Sigmoid colon (tissue), 7 donors: ENCODE results near the gene CCNF. TPM values are rescaled to one million over a fixed set of nuclear protein-coding genes. Genes with fewer than 3 reads are reported as not detected.

ENCODE experiments used
- DNase-seq: peaks from one replicate; pipeline ENCODE4 v3.0.0-alpha.2; 2019
- H3K27ac ChIP-seq, 4 donors: fragments of 200-600 bp; sonication (generic); one replicate each; pipeline ENCODE4 v1.5.1; 2016 to 2019; ENCODE audit warnings: mild to moderate bottlenecking in 1 of 4
- H3K27me3 ChIP-seq, 3 donors: fragments of 200-600 bp; sonication (generic); one replicate each; pipeline ENCODE4 v1.5.1; 2019; ENCODE audit warnings: mild to moderate bottlenecking in 1 of 3
- H3K36me3 ChIP-seq, 4 donors: fragments of 200-600 bp; sonication (generic); one replicate each; pipeline ENCODE4 v1.5.1; 2016 to 2019
- H3K4me1 ChIP-seq, 4 donors: fragments of 200-600 bp; sonication (generic); one replicate each; pipeline ENCODE4 v1.5.1; 2017 to 2019
- H3K4me3 ChIP-seq, 4 donors: fragments of 200-600 bp; sonication (generic); one replicate each; pipeline ENCODE4 v1.5.1; 2017 to 2019; ENCODE audit warnings: mild to moderate bottlenecking in 2 of 4, moderate library complexity in 1 of 4
- H3K9me3 ChIP-seq, 4 donors: fragments of 200-600 bp in 3 of 4; sonication (generic) in 3 of 4; one replicate each; pipeline versions ENCODE4 v1.5.1 to v1.6.1; 2013 to 2019
- EP300 ChIP-seq, 4 donors: sonication (generic); formaldehyde crosslinking; IDR thresholded peaks; one replicate each; pipeline ENCODE4 v1.6.1; 2017; ENCODE audit warnings: antibody characterized with exemption in 4 of 4
- POLR2A ChIP-seq, 2 donors: fragments of 450-650 bp; IDR thresholded peaks; one replicate each; pipeline ENCODE4 v1.6.1; 2016; ENCODE audit warnings: antibody characterized with exemption in 2 of 2, mild to moderate bottlenecking in 2 of 2, moderate library complexity in 2 of 2
- POLR2AphosphoS5 ChIP-seq, 4 donors: sonication (generic); formaldehyde crosslinking; IDR thresholded peaks; one replicate each; pipeline ENCODE4 v1.6.1; 2017; ENCODE audit warnings: antibody characterized with exemption in 4 of 4
- WGBS, 2 donors: extraction: QIAGEN DNeasy Blood & Tissue Kit; methylation state at CpG; one replicate each; pipeline ENCODE4 v1.1.7; 2013; 5-methylcytosine and 5-hydroxymethylcytosine counted together
- intact Hi-C: fragments of 100-400 bp; cut with DNase I; formaldehyde crosslinking; loops from one replicate; pipeline ENCODE4 v1.15.1; 2023
- polyA plus RNA-seq, 3 donors: library from polyadenylated mRNA; stranded (reverse); fragments of 200-250 nt; gene quantifications; one replicate each; pipeline ENCODE4 v1.2.3, GENCODE V29; 2013
- total RNA-seq, 4 donors: library from RNA; depleted of rRNA; stranded (reverse); fragments of >200 nt; gene quantifications; one replicate each; pipeline ENCODE4 v1.1.0, GENCODE V29; 2016
- TF ChIP-seq, protein P1 (sequence below), 4 experiments: fragments of 450-650 bp in 3 of 4; fragments of 200-600 bp in 1 of 4; IDR thresholded peaks; one replicate each; pipeline ENCODE4 v1.5.1; 2016 to 2019; ENCODE audit warnings: antibody characterized with exemption in 4 of 4, mild to moderate bottlenecking in 3 of 4, moderate library complexity in 2 of 4
- donor health status: healthy with polysubstance abuse.
- donor health status: Bipolar disorder and iron deficiency.
- donor health status: healthy.

CCNF gene
- total and polyA plus RNA-seq, 7 donors: 0.60 to 11.6 (median 1.2) TPM

DNA sequence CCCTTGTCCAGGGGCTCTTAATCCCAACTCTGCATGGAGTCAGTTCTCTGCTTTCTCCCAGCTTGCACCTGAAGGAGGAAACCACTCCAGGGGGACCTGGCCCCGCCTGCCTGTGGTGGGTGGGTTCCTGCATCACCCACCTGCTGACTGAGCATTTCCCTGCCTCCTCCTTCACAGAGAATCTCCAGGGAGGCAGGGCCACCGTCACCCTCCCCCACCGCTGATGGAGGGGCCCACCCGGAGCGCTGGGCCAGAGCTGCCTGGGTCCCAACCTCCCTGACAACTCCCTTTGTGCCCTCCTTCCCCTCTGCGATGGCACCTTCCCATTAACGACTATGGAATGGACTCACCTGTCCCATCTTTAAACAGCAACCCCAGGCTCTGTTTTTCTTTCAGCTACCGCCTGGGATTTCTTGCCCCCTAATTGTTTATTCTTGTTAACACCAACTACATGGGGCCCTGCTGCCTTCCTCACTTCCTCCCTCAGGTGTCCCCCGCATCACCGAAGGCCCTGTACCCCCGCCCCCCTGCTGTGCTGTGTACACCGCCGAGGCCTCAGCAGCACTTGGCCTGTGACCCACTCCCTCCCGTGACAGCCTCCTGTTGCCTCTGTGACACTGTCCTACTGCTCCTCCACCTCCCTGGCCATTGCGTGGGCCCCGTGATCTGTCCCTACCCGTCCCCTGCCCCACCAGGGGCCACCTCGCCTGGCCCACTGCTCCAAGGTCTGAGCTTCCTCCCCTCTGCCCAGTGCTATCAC lies 29.8 kb downstream of the CCNF start:
- Histone ChIP-seq H3K4me1 (peaks cover 0 to 17% (median 16%) of the 10 kb centered on the region in 4 donors), H3K27me3 (no peaks in the 10 kb centered on the region), H3K9me3 (no peaks in the 10 kb centered on the region), H3K36me3 (peaks cover 0 to under 1% (median 0%) of the 10 kb centered on the region in 4 donors), H3K4me3 (peak overlapping the region; percentile 38 to 57 (median 54)), H3K27ac (peak overlapping the region in 3 of 4 donors; percentile 57 to 64 (median 59))
- 20 to 37% methylated on average over 18 of the region's 18 CpGs for WGBS, 2 donors
- intact Hi-C loops: loop anchor here (5.0 kb wide), 1 partner anchor 43 kb away; no protein-coding TSS in a partner anchor
- no peak for DNase-seq
- no peak for TF ChIP-seq POLR2A (IDR thresholded peaks at IDR 0.05)
- no peak for TF ChIP-seq POLR2AphosphoS5 (IDR thresholded peaks at IDR 0.05)
- TF ChIP-seq, protein P1, sequence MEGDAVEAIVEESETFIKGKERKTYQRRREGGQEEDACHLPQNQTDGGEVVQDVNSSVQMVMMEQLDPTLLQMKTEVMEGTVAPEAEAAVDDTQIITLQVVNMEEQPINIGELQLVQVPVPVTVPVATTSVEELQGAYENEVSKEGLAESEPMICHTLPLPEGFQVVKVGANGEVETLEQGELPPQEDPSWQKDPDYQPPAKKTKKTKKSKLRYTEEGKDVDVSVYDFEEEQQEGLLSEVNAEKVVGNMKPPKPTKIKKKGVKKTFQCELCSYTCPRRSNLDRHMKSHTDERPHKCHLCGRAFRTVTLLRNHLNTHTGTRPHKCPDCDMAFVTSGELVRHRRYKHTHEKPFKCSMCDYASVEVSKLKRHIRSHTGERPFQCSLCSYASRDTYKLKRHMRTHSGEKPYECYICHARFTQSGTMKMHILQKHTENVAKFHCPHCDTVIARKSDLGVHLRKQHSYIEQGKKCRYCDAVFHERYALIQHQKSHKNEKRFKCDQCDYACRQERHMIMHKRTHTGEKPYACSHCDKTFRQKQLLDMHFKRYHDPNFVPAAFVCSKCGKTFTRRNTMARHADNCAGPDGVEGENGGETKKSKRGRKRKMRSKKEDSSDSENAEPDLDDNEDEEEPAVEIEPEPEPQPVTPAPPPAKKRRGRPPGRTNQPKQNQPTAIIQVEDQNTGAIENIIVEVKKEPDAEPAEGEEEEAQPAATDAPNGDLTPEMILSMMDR (IDR thresholded peaks at IDR 0.05): no peak
- no peak for TF ChIP-seq EP300 (IDR thresholded peaks at IDR 0.05)

DNA sequence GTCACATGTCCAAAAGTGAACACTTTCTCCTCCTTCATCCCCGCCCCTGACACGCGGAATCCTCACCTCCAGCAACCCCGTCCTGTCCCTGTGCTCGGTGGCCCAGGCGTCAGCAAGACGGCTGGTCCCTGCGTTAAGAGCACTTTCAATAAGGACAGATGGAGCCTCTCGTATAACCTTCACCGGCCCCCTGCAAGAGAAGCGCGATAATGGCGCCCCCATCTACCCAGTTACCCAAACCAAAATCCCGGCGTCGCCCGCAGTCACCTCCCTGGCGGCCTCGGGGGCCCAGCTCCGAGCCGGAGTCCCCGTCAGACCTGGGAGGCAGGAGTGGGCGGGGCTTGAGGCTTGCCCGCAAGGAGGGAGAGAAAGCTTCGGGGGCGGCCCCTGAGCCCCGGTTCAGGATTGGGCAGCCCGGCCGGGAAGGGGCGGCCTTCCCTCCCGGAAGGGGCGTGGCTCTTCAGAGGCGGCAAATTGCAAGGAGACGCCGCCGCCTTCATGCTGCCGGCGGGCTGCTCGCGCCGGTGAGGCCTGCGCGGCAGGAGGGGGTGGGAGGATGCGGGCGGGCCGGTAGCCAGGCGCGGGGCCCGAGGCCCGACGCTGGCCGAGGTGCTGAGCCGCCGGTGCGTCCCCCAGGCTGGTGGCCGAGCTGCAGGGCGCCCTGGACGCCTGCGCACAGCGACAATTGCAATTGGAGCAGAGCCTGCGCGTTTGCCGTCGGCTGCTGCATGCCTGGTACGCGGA lies 30.6 kb downstream of the CCNF start, which contains the start of gene TEDC2:
Gene TEDC2, plus strand, starts transcription at position 463 of the 744 bp plus-strand sequence. Its CDS starts 36 bp downstream, at position 499.
- TF ChIP-seq POLR2A (IDR thresholded peaks at IDR 0.05) (no peak), POLR2AphosphoS5 (IDR thresholded peaks at IDR 0.05) (peak in 3 of 4 donors; percentile 9 to 35 (median 22)), EP300 (IDR thresholded peaks at IDR 0.05) (no peak)
- TF ChIP-seq, protein P1 (IDR thresholded peaks at IDR 0.05): no peak
- peak within 1 kb of the TSS; percentile 44 to 64 (median 58) for H3K27ac ChIP-seq

GRCh38 chr16:2460391-2460713 lies 31.1 kb downstream of the CCNF start:
- Histone ChIP-seq H3K27me3 (no peaks in the 10 kb centered on the region), H3K4me3 (peak overlapping the region in 3 of 4 donors; percentile 51 to 57 (median 56)), H3K9me3 (no peaks in the 10 kb centered on the region), H3K4me1 (peaks cover 0 to 17% (median 16%) of the 10 kb centered on the region in 4 donors), H3K36me3 (no peaks in the 10 kb centered on the region), H3K27ac (no peak overlapping the region)
- WGBS, 2 donors: 5 to 6% methylated on average over 20 of the region's 20 CpGs
- TF ChIP-seq, protein P1 (IDR thresholded peaks at IDR 0.05): no peak
- TF ChIP-seq EP300 (IDR thresholded peaks at IDR 0.05) (no peak), POLR2A (IDR thresholded peaks at IDR 0.05) (no peak), POLR2AphosphoS5 (IDR thresholded peaks at IDR 0.05) (no peak)
- intact Hi-C loops: no loop called here
- no peak for DNase-seq

More for the DNA sequence above, 30.6 kb downstream of the CCNF start, which contains the start of gene TEDC2:
- Histone ChIP-seq H3K36me3 (no peaks in the 10 kb centered on the region), H3K4me1 (peaks cover 0 to 17% (median 16%) of the 10 kb centered on the region in 4 donors), H3K27me3 (no peaks in the 10 kb centered on the region), H3K9me3 (no peaks in the 10 kb centered on the region), H3K4me3 (peak within 1 kb of the TSS; percentile 38 to 57 (median 54))
- intact Hi-C loops: loop anchor here (5.0 kb wide), 1 partner anchor 42 kb away; no protein-coding TSS in a partner anchor
- 0 to 1% methylated on average over 66 of the region's 66 CpGs for WGBS, 2 donors
- peak; percentile 98 for DNase-seq

GRCh38 chr16:2460916-2461315 lies 31.7 kb downstream of the CCNF start:
- DNase-seq: no peak
- intact Hi-C loops: no loop called here
- WGBS, 2 donors: 89% methylated on average over 13 of the region's 13 CpGs
- Histone ChIP-seq H3K27me3 (no peaks in the 10 kb centered on the region), H3K9me3 (no peaks in the 10 kb centered on the region), H3K36me3 (no peaks in the 10 kb centered on the region), H3K27ac (no peak overlapping the region), H3K4me1 (peaks cover 0 to 17% (median 16%) of the 10 kb centered on the region in 4 donors), H3K4me3 (no peak overlapping the region)
- TF ChIP-seq, protein P1 (IDR thresholded peaks at IDR 0.05): no peak
- TF ChIP-seq POLR2AphosphoS5 (IDR thresholded peaks at IDR 0.05) (no peak), EP300 (IDR thresholded peaks at IDR 0.05) (no peak), POLR2A (IDR thresholded peaks at IDR 0.05) (no peak)
